HG02763 (cell line): ENCODE data around the gene LARGE1.

ENCODE experiments used
- ATAC-seq: cut with Tn5 transposase; IDR thresholded peaks from one replicate; pipeline ENCODE4 v1.9.1; 2021; ENCODE audit warnings: mild to moderate bottlenecking, moderate library complexity; ENCODE audit not compliant: unreplicated experiment

Gene LARGE1

GRCh38 chr22:33914131-33914530 lies 6.1 kb downstream of the LARGE1 start:
- no peak for ATAC-seq

GRCh38 chr22:33913188-33913587 lies 7.1 kb downstream of the LARGE1 start:
- ATAC-seq = no peak

- no peak for ATAC-seq
Observed at GRCh38 chr22:33909911-33910310, 10.4 kb downstream of the LARGE1 start.

GRCh38 chr22:33909075-33909458 lies 11.2 kb downstream of the LARGE1 start:
- no peak for ATAC-seq

GRCh38 chr22:33908171-33909074 lies 11.9 kb downstream of the LARGE1 start:
- ATAC-seq = no peak

- ATAC-seq = no peak
Observed at GRCh38 chr22:33906954-33907353, 13.3 kb downstream of the LARGE1 start.

GRCh38 chr22:33906475-33906874 lies 13.8 kb downstream of the LARGE1 start:
- ATAC-seq = no peak

- no peak for ATAC-seq
Observed at GRCh38 chr22:33903012-33903411, 17.3 kb downstream of the LARGE1 start.

- ATAC-seq = no peak
Observed at GRCh38 chr22:33902073-33902472, 18.2 kb downstream of the LARGE1 start.

- ATAC-seq = no peak
Observed at GRCh38 chr22:33898121-33898520, 22.2 kb downstream of the LARGE1 start.

- no peak for ATAC-seq
Observed at GRCh38 chr22:33897448-33897835, 22.8 kb downstream of the LARGE1 start.

GRCh38 chr22:33896575-33897447 lies 23.5 kb downstream of the LARGE1 start:
- peak; percentile 32 for ATAC-seq

GRCh38 chr22:33896154-33896553 lies 24.1 kb downstream of the LARGE1 start:
- peak; percentile 57 for ATAC-seq

- ATAC-seq = no peak
Observed at GRCh38 chr22:33895444-33895843, 24.8 kb downstream of the LARGE1 start.

- ATAC-seq = no peak
Observed at GRCh38 chr22:33894515-33894914, 25.8 kb downstream of the LARGE1 start.

GRCh38 chr22:33894036-33894435 lies 26.2 kb downstream of the LARGE1 start:
- no peak for ATAC-seq

GRCh38 chr22:33893512-33893911 lies 26.8 kb downstream of the LARGE1 start:
- no peak for ATAC-seq

- ATAC-seq = no peak
Observed at GRCh38 chr22:33891992-33892391, 28.3 kb downstream of the LARGE1 start.

GRCh38 chr22:33891455-33891854 lies 28.8 kb downstream of the LARGE1 start:
- no peak for ATAC-seq

GRCh38 chr22:33889748-33890147 lies 30.5 kb downstream of the LARGE1 start:
- no peak for ATAC-seq

- ATAC-seq = no peak
Observed at GRCh38 chr22:33888821-33889220, 31.5 kb downstream of the LARGE1 start.

GRCh38 chr22:33887173-33887572 lies 33.1 kb downstream of the LARGE1 start:
- no peak for ATAC-seq
